Activated CD4-positive, CD25-positive, alpha-beta regulatory T cell treated with anti-CD3 and anti-CD28 coated beads, Interleukin-2, amount 50 U/mL, for 24 hours (primary cell): ENCODE measurements around the gene ZNF682.
"Not testable (repeated sequence)": the region's sequence is repeated elsewhere in the genome, so short reads cannot be mapped to it uniquely, and the experiment has no call there.

Source experiments
- ATAC-seq, 2 donors: fragments of 150-1000 bp; cut with Tn5 transposase; one replicate each; pipeline ENCODE4 v1.10.0; 2021; ENCODE audit warnings: mild to moderate bottlenecking in 1 of 2, moderate library complexity in 1 of 2

Gene ZNF682

GRCh38 chr19:20039203-20039723, at the start of gene ZNF682:
ZNF682 (minus strand) TSS chr19:20039505; CDS start chr19:20039345, 160 bp downstream.
- peak; percentile 99 to 100 for ATAC-seq

GRCh38 chr19:20082876-20083275, 43.6 kb upstream of the ZNF682 start:
- ATAC-seq, result not testable (repeated sequence)

- ATAC-seq, result not testable (repeated sequence)
These were observed 43.0 kb upstream of the ZNF682 start for GRCh38 chr19:20082232-20082833.

GRCh38 chr19:20080656-20081055, 41.4 kb upstream of the ZNF682 start:
- no peak for ATAC-seq

- no peak for ATAC-seq
These were observed 40.2 kb upstream of the ZNF682 start for GRCh38 chr19:20079476-20079875.

GRCh38 chr19:20078581-20079031, 39.3 kb upstream of the ZNF682 start:
- ATAC-seq, result no peak

GRCh38 chr19:20077791-20078463, 38.6 kb upstream of the ZNF682 start, which contains the start of gene ZNF90:
ZNF90 (plus strand) TSS chr19:20078000; CDS start chr19:20078133, 133 bp downstream.
- ATAC-seq, result peak; percentile 99 to 100

GRCh38 chr19:20072936-20073335, 33.6 kb upstream of the ZNF682 start:
- no peak for ATAC-seq

- ATAC-seq, result no peak
These were observed 31.4 kb upstream of the ZNF682 start for GRCh38 chr19:20070691-20071090.

GRCh38 chr19:20068559-20068958, 29.3 kb upstream of the ZNF682 start:
- not testable (repeated sequence) for ATAC-seq

- no peak for ATAC-seq
These were observed 28.6 kb upstream of the ZNF682 start for GRCh38 chr19:20067943-20068342.

GRCh38 chr19:20066861-20067260, 27.6 kb upstream of the ZNF682 start:
- no peak for ATAC-seq

GRCh38 chr19:20060282-20060681, 21.0 kb upstream of the ZNF682 start:
- ATAC-seq, result no peak

GRCh38 chr19:20058738-20059137, 19.4 kb upstream of the ZNF682 start:
- not testable (repeated sequence) for ATAC-seq

GRCh38 chr19:20051841-20052768, 12.8 kb upstream of the ZNF682 start:
- peak; percentile 97 to 98 for ATAC-seq

GRCh38 chr19:20045742-20046141, 6.4 kb upstream of the ZNF682 start:
- ATAC-seq, result not testable (repeated sequence)

- no peak for ATAC-seq
These were observed 5.4 kb upstream of the ZNF682 start for GRCh38 chr19:20044663-20045062.

GRCh38 chr19:20038358-20039202, 725 bp downstream of the ZNF682 start:
- peak in 1 of 2 donors; percentile 4 for ATAC-seq

GRCh38 chr19:20035935-20036334, 3.4 kb downstream of the ZNF682 start:
- no peak for ATAC-seq

GRCh38 chr19:20028611-20029010, 10.7 kb downstream of the ZNF682 start:
- no peak for ATAC-seq

- no peak for ATAC-seq
These were observed 33.6 kb downstream of the ZNF682 start for GRCh38 chr19:20005741-20006140.
